HG02938 (cell line): ENCODE data around the gene COL1A1.

Source experiments
- ATAC-seq: cut with Tn5 transposase; IDR thresholded peaks from one replicate; pipeline ENCODE4 v1.9.1; 2021; ENCODE audit warnings: mild to moderate bottlenecking, moderate library complexity; ENCODE audit not compliant: unreplicated experiment

Gene COL1A1

GRCh38 chr17:50174444-50174843 lies 27.0 kb downstream of the COL1A1 start:
- no peak for ATAC-seq

DNA sequence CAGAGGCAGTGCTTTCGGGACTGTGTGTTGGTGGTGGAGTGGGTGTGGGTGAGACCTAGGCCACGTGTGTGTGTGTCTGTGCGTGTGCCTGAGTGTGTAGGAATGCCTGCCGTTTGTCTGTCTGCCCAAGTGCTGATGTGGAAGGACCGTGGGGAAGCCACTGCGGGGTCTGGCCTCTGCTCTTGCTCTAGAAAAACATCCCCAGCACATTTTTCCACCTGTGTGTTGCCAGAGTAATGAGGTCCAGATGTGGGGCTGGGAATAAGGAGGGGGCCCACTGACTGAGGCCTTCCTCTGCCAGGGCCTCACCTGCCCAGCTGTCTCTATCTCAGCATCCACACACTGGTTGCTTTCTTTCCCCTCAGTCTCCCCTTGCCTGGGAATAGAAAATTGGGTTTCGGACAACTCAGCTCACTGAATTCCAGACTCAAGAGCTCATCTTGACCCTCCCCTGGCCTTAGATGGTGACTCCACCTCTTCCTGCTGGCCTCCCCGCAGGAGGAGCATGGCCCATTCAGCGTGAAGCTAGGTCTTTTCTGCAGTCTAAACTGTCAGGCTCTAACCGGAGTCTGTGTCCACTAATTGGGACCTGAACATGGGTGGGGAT lies 28.0 kb downstream of the COL1A1 start:
- ATAC-seq, result no peak

GRCh38 chr17:50172936-50173334 lies 28.5 kb downstream of the COL1A1 start:
- ATAC-seq, result no peak

- ATAC-seq, result no peak
These were observed 29.3 kb downstream of the COL1A1 start for GRCh38 chr17:50172130-50172529.

DNA sequence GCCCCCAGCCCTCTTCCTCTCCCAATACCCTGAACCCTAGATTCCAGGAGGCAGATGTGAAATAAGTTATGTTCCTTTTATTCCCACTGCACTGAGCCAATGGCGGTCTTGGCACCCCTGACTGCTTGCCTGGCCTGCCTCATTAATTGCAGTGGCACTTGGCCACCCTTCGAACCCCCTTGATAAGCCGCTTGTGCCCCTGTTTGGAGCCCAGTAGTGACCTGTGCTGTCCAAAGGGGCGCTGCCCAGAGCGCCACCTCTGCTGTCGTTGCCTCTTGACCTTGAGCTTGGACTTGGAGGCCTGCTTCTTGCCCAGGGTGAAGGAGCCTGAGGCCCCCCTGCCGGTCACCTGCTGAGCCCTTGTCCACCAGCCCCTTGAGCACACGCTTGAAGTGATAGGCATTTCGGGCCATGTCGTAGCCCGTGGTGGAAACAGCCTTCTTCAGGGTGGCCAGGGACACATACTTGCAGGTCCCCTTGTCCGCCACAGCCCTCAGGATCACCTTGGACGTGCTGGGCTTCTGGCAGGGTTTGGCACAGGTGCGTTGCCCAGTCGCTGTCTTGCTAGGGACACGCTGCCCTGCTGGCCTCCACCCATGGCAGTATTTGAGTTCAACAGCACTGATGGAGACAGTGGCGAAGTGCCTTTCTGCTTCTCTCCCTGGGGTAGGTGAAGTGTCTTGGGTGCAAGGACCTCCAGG lies 29.9 kb downstream of the COL1A1 start:
- no peak for ATAC-seq

DNA sequence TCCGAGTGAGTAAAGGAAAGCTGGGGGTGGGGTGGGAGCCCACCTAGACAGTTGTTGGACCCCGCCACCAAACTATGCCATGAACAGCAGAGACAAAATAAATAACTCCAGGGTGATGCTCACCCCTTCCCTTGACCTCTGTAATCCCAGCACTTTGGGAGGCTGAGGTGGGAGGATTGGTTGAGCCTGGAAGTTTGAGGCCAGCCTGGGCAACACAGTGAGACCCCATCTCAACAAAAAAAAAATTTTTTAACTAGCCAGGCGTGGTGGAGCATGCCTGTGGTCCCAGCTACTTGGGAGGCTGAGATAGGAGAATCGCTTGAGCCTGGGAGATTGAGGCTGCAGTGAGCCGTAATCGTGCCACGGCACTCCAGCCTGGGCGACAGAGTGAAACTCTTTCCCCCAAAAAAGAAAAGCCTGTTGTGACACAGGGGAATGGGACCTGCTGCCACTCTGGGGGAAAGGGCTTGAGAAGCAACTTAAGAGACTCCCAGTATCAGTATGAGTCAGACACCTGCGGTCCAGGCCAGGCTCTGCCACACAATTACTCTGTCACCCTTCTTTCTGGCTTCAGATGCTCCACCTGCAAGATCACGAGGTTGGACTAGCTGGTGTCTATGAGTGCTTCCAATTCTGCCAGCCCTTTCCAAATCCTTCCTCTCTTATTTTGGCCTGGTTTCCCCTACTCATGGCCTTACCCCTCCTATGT lies 30.6 kb downstream of the COL1A1 start:
- no peak for ATAC-seq

GRCh38 chr17:50169881-50170459 lies 31.5 kb downstream of the COL1A1 start:
- no peak for ATAC-seq

DNA sequence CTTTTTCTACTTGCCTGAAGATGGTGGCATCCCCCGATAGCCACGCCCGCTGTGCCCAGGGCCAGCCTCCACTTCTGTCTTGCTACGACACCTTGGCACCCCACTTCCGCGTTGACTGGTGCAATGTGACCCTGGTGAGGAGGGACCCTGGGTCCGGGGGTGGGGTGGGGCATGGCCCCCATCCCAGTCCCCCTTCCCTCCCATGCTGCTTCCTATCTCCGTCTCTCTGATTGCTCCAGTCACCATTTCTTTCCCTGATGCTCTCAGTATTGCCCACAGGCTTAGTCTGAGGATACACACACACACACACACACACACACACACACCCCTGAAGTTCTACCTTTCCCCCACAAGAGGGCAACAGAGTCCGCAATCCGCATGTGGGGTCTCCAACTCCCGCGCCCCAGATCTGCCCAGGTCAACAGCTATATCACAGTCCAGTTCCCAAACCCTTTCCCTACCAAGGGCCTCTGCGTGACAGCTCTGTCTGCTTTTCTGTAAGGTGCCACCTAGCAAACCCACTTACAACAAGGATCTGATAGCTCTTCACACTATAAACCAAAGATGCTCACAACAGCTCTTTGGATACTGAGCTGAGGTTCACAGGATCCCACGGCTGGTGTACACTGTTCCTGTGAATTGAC lies 32.2 kb downstream of the COL1A1 start:
- no peak for ATAC-seq

DNA sequence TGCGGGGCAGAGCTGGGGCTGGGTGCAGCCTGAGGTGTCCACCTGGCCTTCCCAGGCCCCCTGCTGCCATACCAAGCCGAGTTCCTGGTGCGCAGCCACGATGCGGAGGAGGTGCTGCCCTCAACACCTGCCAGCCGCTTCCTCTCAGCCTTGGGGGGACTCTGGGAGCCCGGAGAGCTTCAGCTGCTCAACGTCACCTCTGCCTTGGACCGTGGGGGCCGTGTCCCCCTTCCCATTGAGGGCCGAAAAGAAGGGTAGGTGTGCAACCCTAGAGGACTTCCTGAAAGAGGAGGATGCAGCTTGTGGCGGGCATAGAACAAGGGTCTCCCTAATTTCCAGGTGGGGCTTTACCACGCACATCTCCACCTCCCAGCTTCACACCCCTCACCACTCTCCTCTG lies 33.1 kb downstream of the COL1A1 start:
- no peak for ATAC-seq

GRCh38 chr17:50167371-50167770 lies 34.1 kb downstream of the COL1A1 start:
- ATAC-seq, result no peak

DNA sequence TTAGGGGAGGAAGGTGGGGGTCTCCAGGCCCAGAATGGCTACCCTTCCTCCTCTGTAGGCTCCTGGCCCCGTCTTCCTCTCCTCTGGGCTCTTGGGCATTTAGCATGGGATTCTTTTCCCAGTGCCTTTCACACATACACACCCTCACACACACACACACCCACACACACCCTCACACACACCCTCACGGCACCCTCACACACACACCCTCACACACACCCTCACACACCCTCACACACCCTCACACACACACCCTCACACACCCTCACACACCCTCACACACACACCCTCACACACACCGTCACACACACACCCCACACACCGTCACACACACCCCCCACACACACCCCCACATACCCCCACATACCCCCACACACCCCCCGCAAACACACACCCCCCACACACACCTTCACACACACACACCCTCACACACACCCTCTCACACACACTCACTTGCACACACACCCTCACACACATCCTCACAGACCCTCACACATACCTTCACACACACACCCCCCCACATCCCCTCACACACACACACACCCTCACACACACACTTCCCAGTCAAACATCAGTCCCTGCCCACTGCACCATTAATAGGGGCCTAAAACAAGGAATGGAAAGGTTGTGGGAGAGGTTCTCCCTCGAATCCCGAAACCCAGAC lies 34.8 kb downstream of the COL1A1 start:
- ATAC-seq, result no peak

- no peak for ATAC-seq
These were observed 35.4 kb downstream of the COL1A1 start, which contains the start of gene SGCA for GRCh38 chr17:50165867-50166517. SGCA (plus strand) TSS chr17:50166005; CDS start chr17:50166041, 36 bp downstream.

- no peak for ATAC-seq
These were observed 36.0 kb downstream of the COL1A1 start for GRCh38 chr17:50165466-50165865.

- ATAC-seq, result no peak
These were observed 36.4 kb downstream of the COL1A1 start for GRCh38 chr17:50165066-50165465.

DNA sequence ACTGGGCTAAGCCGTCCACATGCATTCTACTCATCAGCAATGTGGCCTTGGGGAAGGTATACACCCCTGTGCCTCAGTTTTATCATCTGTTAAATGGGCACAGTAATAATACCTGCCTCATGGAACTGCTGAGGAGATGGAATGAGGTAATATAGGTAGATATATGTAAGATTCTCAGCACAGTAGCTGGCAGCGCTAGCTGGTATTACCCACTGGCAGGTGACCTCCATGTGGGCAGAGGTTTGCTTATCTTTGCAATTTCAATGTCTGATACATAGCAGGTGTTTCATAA lies 36.8 kb downstream of the COL1A1 start:
- no peak for ATAC-seq

GRCh38 chr17:50163843-50164696 lies 37.4 kb downstream of the COL1A1 start:
- ATAC-seq, result no peak

GRCh38 chr17:50162466-50163254 lies 38.8 kb downstream of the COL1A1 start:
- no peak for ATAC-seq

- ATAC-seq, result no peak
These were observed 39.5 kb downstream of the COL1A1 start for GRCh38 chr17:50161911-50162288.
